Thoracic aorta (tissue), 2 donors: ENCODE results near the gene DUSP8. TPM values are rescaled to one million over a fixed set of nuclear protein-coding genes. Genes with fewer than 3 reads are reported as not detected.

Source experiments
- ATAC-seq: fragments of 150-250 bp; one replicate; pipeline ENCODE4 v1.8.0; 2017; ENCODE audit warnings: low read depth; ENCODE audit not compliant: insufficient number of reproducible peaks, low FRiP score
- DNase-seq: peaks from one replicate; pipeline ENCODE4 v3.0.0-alpha.2; 2020; ENCODE audit warnings: low spot score
- H3K27ac ChIP-seq, 2 donors: fragments of 200-600 bp; sonication (generic); 1 replicate in 1 of 2; 2 replicates in 1 of 2; pipeline ENCODE4 v1.5.1; 2016; ENCODE audit warnings: mild to moderate bottlenecking in 2 of 2, moderate library complexity in 2 of 2
- H3K27me3 ChIP-seq: fragments of 200-600 bp; sonication (generic); replicated peaks from 2 replicates; pipeline ENCODE4 v1.6.0; 2016; ENCODE audit warnings: mild to moderate bottlenecking; ENCODE audit not compliant: insufficient read depth
- H3K36me3 ChIP-seq: fragments of 200-600 bp; sonication (generic); one replicate; pipeline ENCODE4 v1.5.1; 2016
- H3K4me1 ChIP-seq, 2 donors: fragments of 200-600 bp; sonication (generic); 1 replicate in 1 of 2; 2 replicates in 1 of 2; pipeline versions ENCODE4 v1.5.1 to v1.6.0; 2016; ENCODE audit warnings: low read depth in 2 of 2, mild to moderate bottlenecking in 1 of 2; ENCODE audit not compliant: control insufficient read depth in 1 of 2
- H3K4me3 ChIP-seq: fragments of 200-600 bp; sonication (generic); 2 replicates; pipeline ENCODE4 v1.5.1; 2016; ENCODE audit warnings: mild to moderate bottlenecking
- H3K9me3 ChIP-seq: fragments of 200-600 bp; sonication (generic); 2 replicates; pipeline ENCODE4 v1.5.1; 2016
- CTCF ChIP-seq: fragments of 200-600 bp; sonication (generic); IDR thresholded peaks from one replicate; pipeline ENCODE4 v1.5.1; 2019; ENCODE audit warnings: antibody characterized with exemption
- total RNA-seq, 2 donors: library from RNA; depleted of rRNA; stranded (reverse); fragments of >200 nt; gene quantifications; one replicate each; pipeline versions ENCODE4 v1.1.0 to v1.2.3, GENCODE V29; 2016

The DUSP8 gene
- total RNA-seq, 2 donors from 2014 or later, result 3.7 to 7.6 TPM

DNA sequence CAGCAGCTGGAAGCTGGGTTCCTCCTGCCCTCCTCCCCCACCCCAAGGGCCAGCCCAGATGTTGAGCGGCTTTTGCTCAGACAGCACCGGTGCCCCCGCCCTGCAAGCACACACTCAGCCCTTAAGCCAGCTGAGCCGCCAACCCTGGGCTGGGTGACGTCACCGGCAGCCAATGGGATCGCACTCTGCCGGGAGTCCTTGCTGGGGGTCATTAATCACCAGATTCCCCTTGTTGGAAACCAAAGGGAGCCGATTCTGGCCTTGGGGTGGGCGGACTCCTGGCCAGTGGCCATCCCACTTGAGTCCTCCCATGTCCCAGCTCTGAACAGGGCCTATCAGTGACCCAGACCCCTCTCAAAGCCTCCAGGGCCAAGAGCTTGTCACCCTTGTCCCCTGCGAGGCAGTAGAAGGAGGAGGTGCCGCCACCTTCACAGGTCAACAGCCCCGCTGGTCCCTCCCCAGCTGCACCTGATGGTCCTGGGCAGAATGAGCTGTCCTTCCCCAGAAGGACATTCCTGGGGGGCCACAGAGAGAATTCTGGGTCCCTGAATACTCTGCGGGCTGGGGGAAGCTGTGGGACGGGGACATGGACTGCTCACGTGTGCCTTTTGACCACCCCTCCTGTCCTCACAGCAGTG is 7.4 kb downstream of the DUSP8 start:
- H3K4me3 ChIP-seq, result no peak overlapping the region
- DNase-seq (peak; percentile 67), ATAC-seq (no peak)
- peaks cover 23% of the 10 kb centered on the region for H3K36me3 ChIP-seq
- no peaks in the 10 kb centered on the region for H3K9me3 ChIP-seq
- H3K4me1 ChIP-seq, result peaks cover 11 to 62% of the 10 kb centered on the region in 2 donors
- H3K27me3 ChIP-seq, result no peaks in the 10 kb centered on the region
- no peak for TF ChIP-seq CTCF
- no peak overlapping the region for H3K27ac ChIP-seq

- Histone ChIP-seq H3K27me3 (no peaks in the 10 kb centered on the region), H3K9me3 (no peaks in the 10 kb centered on the region), H3K36me3 (peaks cover 23% of the 10 kb centered on the region), H3K27ac (no peak overlapping the region), H3K4me1 (peaks cover 13 to 60% of the 10 kb centered on the region in 2 donors), H3K4me3 (no peak overlapping the region)
- ATAC-seq (no peak), DNase-seq (no peak)
- TF ChIP-seq CTCF, result no peak
Measured at GRCh38 chr11:1563697-1564534, 8.2 kb downstream of the DUSP8 start.

- no peak overlapping the region for H3K4me3 ChIP-seq
- DNase-seq, result no peak
- H3K9me3 ChIP-seq, result no peaks in the 10 kb centered on the region
- peaks cover 13 to 60% of the 10 kb centered on the region in 2 donors for H3K4me1 ChIP-seq
- ATAC-seq, result no peak
- H3K27ac ChIP-seq, result peak overlapping the region in 1 of 2 donors; percentile 22
- TF ChIP-seq CTCF, result no peak
- H3K36me3 ChIP-seq, result peaks cover 23% of the 10 kb centered on the region
- no peaks in the 10 kb centered on the region for H3K27me3 ChIP-seq
Measured at GRCh38 chr11:1563149-1563638, 8.9 kb downstream of the DUSP8 start.

- Histone ChIP-seq H3K4me1 (peaks cover 17 to 62% of the 10 kb centered on the region in 2 donors), H3K9me3 (no peaks in the 10 kb centered on the region), H3K27ac (peak overlapping the region in 1 of 2 donors; percentile 22), H3K27me3 (no peaks in the 10 kb centered on the region), H3K4me3 (no peak overlapping the region), H3K36me3 (peaks cover 23% of the 10 kb centered on the region)
- ATAC-seq, result no peak
- TF ChIP-seq CTCF, result no peak
- DNase-seq, result no peak
Measured at GRCh38 chr11:1562469-1563148, 9.5 kb downstream of the DUSP8 start.

DNA sequence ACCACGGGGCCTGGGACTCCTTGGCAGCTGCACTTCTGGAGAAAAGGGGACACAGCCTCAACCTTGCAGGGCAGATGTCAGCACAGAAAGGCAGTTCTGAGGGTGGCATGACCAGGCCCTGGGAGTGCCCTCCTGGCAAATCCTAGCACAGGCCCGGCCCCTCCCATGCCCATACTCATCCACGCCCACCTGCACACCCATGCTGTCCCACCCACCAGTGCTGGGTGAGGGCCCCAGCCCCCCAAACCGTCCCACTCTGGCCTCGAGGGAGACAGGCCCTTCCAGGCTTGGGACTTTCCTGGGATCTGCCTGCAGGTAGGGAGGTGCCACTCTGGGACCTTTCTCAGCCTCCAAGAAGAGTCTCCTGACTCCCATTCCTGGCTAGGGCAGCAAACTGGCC is 10.1 kb downstream of the DUSP8 start:
- no peak for DNase-seq
- no peak for TF ChIP-seq CTCF
- Histone ChIP-seq H3K36me3 (peaks cover 29% of the 10 kb centered on the region), H3K27ac (no peak overlapping the region), H3K9me3 (no peaks in the 10 kb centered on the region), H3K4me3 (no peak overlapping the region), H3K27me3 (no peaks in the 10 kb centered on the region), H3K4me1 (peaks cover 18 to 64% of the 10 kb centered on the region in 2 donors)
- ATAC-seq, result no peak
